GM23338 (cell line): Measurements from ENCODE around the gene TCP11L2. TPM values are rescaled to one million over a fixed set of nuclear protein-coding genes. Genes with fewer than 3 reads are reported as not detected.

ENCODE experiments used
- ATAC-seq: fragments of 200-7000 bp; cut with Tn5 transposase; 3 replicates; pipeline ENCODE4 v1.9.1; 2020
- DNase-seq: peaks from one replicate; pipeline ENCODE4 v3.0.0-alpha.2; 2015; ENCODE audit warnings: low spot score
- H2AFZ ChIP-seq: fragments of 200-600 bp; sonication (generic); 2 replicates; pipeline ENCODE4 v1.8.0; 2016; ENCODE audit warnings: antibody characterized with exemption, mild to moderate bottlenecking, moderate library complexity
- H3F3A ChIP-seq: fragments of 200-600 bp; sonication (generic); replicated peaks from 2 replicates; pipeline ENCODE4 v1.8.0; 2017; ENCODE audit warnings: antibody characterized with exemption, mixed run types, low read depth
- H3K27ac ChIP-seq: fragments of 200-600 bp; sonication (generic); 2 replicates; pipeline ENCODE4 v1.6.1; 2016; ENCODE audit warnings: low read depth
- H3K27me3 ChIP-seq: fragments of 200-600 bp; sonication (generic); 2 replicates; pipeline ENCODE4 v1.8.0; 2016; ENCODE audit warnings: mild to moderate bottlenecking, mixed run types, moderate library complexity; ENCODE audit not compliant: insufficient read depth
- H3K36me3 ChIP-seq: fragments of 200-600 bp; sonication (generic); 2 replicates; pipeline ENCODE4 v1.8.0; 2016; ENCODE audit warnings: mild to moderate bottlenecking; ENCODE audit not compliant: insufficient read depth
- H3K4me1 ChIP-seq: fragments of 200-600 bp; sonication (generic); 2 replicates; pipeline ENCODE4 v1.8.0; 2016; ENCODE audit warnings: mild to moderate bottlenecking, moderate library complexity; ENCODE audit not compliant: insufficient read depth
- H3K4me2 ChIP-seq: fragments of 200-600 bp; sonication (generic); 2 replicates; pipeline ENCODE4 v1.7.1; 2017; ENCODE audit warnings: mixed run types
- H3K4me3 ChIP-seq: fragments of 200-600 bp; sonication (generic); 2 replicates; pipeline ENCODE4 v1.6.1; 2016; ENCODE audit warnings: mixed run types
- H3K79me2 ChIP-seq: fragments of 200-600 bp; sonication (generic); replicated peaks from 2 replicates; pipeline ENCODE4 v1.8.0; 2017; ENCODE audit warnings: mild to moderate bottlenecking; ENCODE audit not compliant: insufficient read depth
- H3K9me2 ChIP-seq: fragments of 200-600 bp; sonication (generic); 2 replicates; pipeline ENCODE4 v1.8.0; 2017; ENCODE audit not compliant: insufficient read depth
- H4K20me1 ChIP-seq: fragments of 200-600 bp; sonication (generic); replicated peaks from 2 replicates; pipeline ENCODE4 v1.8.0; 2017; ENCODE audit warnings: mild to moderate bottlenecking; ENCODE audit not compliant: insufficient read depth
- H3K27ac Mint-ChIP-seq: 2 replicates; pipeline ENCODE4 v1.8.0; 2020; ENCODE audit warnings: inconsistent platforms, mild to moderate bottlenecking, moderate library complexity, mixed read lengths
- H3K27me3 Mint-ChIP-seq: 3 replicates; pipeline ENCODE4 v1.8.0; 2022; ENCODE audit warnings: low read depth, mild to moderate bottlenecking, moderate library complexity, mixed read lengths, inconsistent platforms; ENCODE audit not compliant: insufficient read depth, poor library complexity
- H3K36me3 Mint-ChIP-seq: 3 replicates; pipeline ENCODE4 v1.8.0; 2021; ENCODE audit warnings: low read depth, mild to moderate bottlenecking, inconsistent platforms, moderate library complexity, mixed read lengths
- H3K4me1 Mint-ChIP-seq: 3 replicates; pipeline ENCODE4 v1.8.0; 2020; ENCODE audit warnings: mild to moderate bottlenecking, inconsistent platforms, mixed read lengths
- H3K4me3 Mint-ChIP-seq: 3 replicates; pipeline ENCODE4 v1.8.0; 2021; ENCODE audit warnings: moderate library complexity, mild to moderate bottlenecking, inconsistent platforms, mixed read lengths
- H3K9me3 Mint-ChIP-seq: 3 replicates; pipeline ENCODE4 v1.8.0; 2020; ENCODE audit warnings: moderate library complexity, mild to moderate bottlenecking, inconsistent platforms, mixed read lengths
- CREB1 ChIP-seq: fragments of 250-450 bp; sonication (Bioruptor Pico); IDR thresholded peaks from 2 replicates; pipeline ENCODE4 v1.5.0; 2020; ENCODE audit warnings: low read depth, mild to moderate bottlenecking, moderate library complexity
- CTCF ChIP-seq, 2 experiments: fragments of 200-600 bp in 1 of 2; sonication (generic) in 1 of 2; conservative IDR thresholded peaks; 2 replicates each; pipeline versions ENCODE4 v1.5.1 to v1.6.1; 2016 to 2017; ENCODE audit warnings: antibody characterized with exemption in 2 of 2, low read depth in 2 of 2, mild to moderate bottlenecking in 2 of 2, moderate library complexity in 1 of 2
- ETS1 ChIP-seq: IDR thresholded peaks from 2 replicates; pipeline ENCODE4 v1.6.1; 2016; ENCODE audit warnings: antibody characterized with exemption
- EZH2 ChIP-seq: fragments of 200-600 bp; sonication (generic); IDR thresholded peaks from one replicate; pipeline ENCODE4 v1.8.0; 2017; ENCODE audit warnings: antibody characterized with exemption, mild to moderate bottlenecking, low read depth; ENCODE audit not compliant: unreplicated experiment
- EZH2phosphoT487 ChIP-seq: fragments of 200-600 bp; sonication (generic); IDR thresholded peaks from one replicate; pipeline ENCODE4 v1.8.1; 2018; ENCODE audit warnings: antibody characterized with exemption; ENCODE audit not compliant: unreplicated experiment
- JUNB ChIP-seq: IDR thresholded peaks from one replicate; pipeline ENCODE4 v1.6.1; 2016; ENCODE audit warnings: antibody characterized with exemption; ENCODE audit not compliant: unreplicated experiment
- POLR2AphosphoS5 ChIP-seq: IDR thresholded peaks from 2 replicates; pipeline ENCODE4 v1.6.1; 2016; ENCODE audit warnings: antibody characterized with exemption, low read depth
- REST ChIP-seq: IDR thresholded peaks from one replicate; pipeline ENCODE4 v1.6.1; 2018; ENCODE audit warnings: antibody characterized with exemption; ENCODE audit not compliant: unreplicated experiment
- STAT1 ChIP-seq: IDR thresholded peaks from one replicate; pipeline ENCODE4 v1.6.1; 2016; ENCODE audit warnings: antibody characterized with exemption; ENCODE audit not compliant: unreplicated experiment
- ZNF114 ChIP-seq: fragments of 250-450 bp; sonication (Bioruptor Pico); IDR thresholded peaks from 2 replicates; pipeline ENCODE4 v1.5.0; 2020; ENCODE audit warnings: mild to moderate bottlenecking, moderate library complexity
- ZNF331 ChIP-seq: fragments of 250-450 bp; sonication (Bioruptor Pico); IDR thresholded peaks from 2 replicates; pipeline ENCODE4 v1.5.0; 2020; ENCODE audit warnings: low read depth, mild to moderate bottlenecking, moderate library complexity
- ZNF462 ChIP-seq: fragments of 250-450 bp; sonication (Bioruptor Pico); IDR thresholded peaks from 2 replicates; pipeline ENCODE4 v1.5.0; 2020; ENCODE audit warnings: mild to moderate bottlenecking, moderate library complexity
- polyA plus RNA-seq: library from polyadenylated mRNA; unstranded; fragments of >200 nt; fragmentation: Nextera tagmentation; extraction: Ambion mirVana; gene quantifications from 2 replicates; pipeline ENCODE4 v1.2.1, GENCODE V29; 2016
- total RNA-seq: library from RNA; depleted of rRNA; stranded (reverse); fragments of >200 nt; shearing (Covaris generic); gene quantifications from 2 replicates; pipeline ENCODE4 v1.2.3, GENCODE V29; 2014

The TCP11L2 gene
- total and polyA plus RNA-seq, 2 experiments from 2014 or later = 1.4 to 4.4 TPM

GRCh38 chr12:106291342-106291741 is 11.2 kb upstream of the TCP11L2 start (continued):
- TF ChIP-seq REST = no peak
- no peak for TF ChIP-seq ETS1
- TF ChIP-seq ZNF331 (CRISPR knock-in tag) = no peak

- DNase-seq (no peak), ATAC-seq (no peak)
- Histone ChIP-seq H4K20me1 (no peaks in the 10 kb centered on the region), H3K27ac (no peak overlapping the region), H3K27me3 (no peaks in the 10 kb centered on the region), H3K4me2 (no peak overlapping the region), H3K4me1 (no peaks in the 10 kb centered on the region), H3K4me3 (no peak overlapping the region), H3F3A (no peaks in the 10 kb centered on the region), H3K9me2 (no peaks in the 10 kb centered on the region), H3K36me3 (no peaks in the 10 kb centered on the region), H3K79me2 (no peaks in the 10 kb centered on the region), H2AFZ (no peak overlapping the region)
- Mint-ChIP-seq H3K36me3 (no peaks in the 10 kb centered on the region), H3K4me1 (peaks cover 1% of the 10 kb centered on the region), H3K27ac (no peak overlapping the region), H3K27me3 (no peaks in the 10 kb centered on the region), H3K4me3 (no peak overlapping the region), H3K9me3 (no peaks in the 10 kb centered on the region)
- no peak for TF ChIP-seq EZH2phosphoT487
- no peak for TF ChIP-seq EZH2
- no peak for TF ChIP-seq POLR2AphosphoS5
- TF ChIP-seq CREB1 = no peak
- no peak for TF ChIP-seq ZNF114 (CRISPR knock-in tag)
- TF ChIP-seq CTCF (conservative IDR thresholded peaks at IDR 0.05; ENCODE audit: low read depth in 2 of 2) = no peak
- no peak for TF ChIP-seq ZNF331 (CRISPR knock-in tag)
- no peak for TF ChIP-seq ETS1
- no peak for TF ChIP-seq JUNB
- TF ChIP-seq ZNF462 = no peak
- no peak for TF ChIP-seq STAT1
Observed at GRCh38 chr12:106292339-106292738, 10.2 kb upstream of the TCP11L2 start.
